ENCODE results near the gene CFDP1. TPM values are rescaled to one million over a fixed set of nuclear protein-coding genes. Genes with fewer than 3 reads are reported as not detected.

CFDP1 gene
- total and polyA plus RNA-seq, 2 of the 13 experiments (the other 11 are each of a cell fraction or from before 2014, with no cell fraction given), result 78.6 to 153 TPM

GRCh38 chr16:75464122-75464918, 31.0 kb upstream of the CFDP1 start, which contains the start of gene TMEM170A (continued):
- TF ChIP-seq TRIM22 (IDR thresholded peaks at IDR 0.05), result no peak
- no peak for TF ChIP-seq RORA (CRISPR knock-in tag; IDR thresholded peaks at IDR 0.05)
- peak; percentile 98 for TF ChIP-seq PHF8 (CRISPR knock-in tag; IDR thresholded peaks at IDR 0.05)
- no peak for TF ChIP-seq NONO (IDR thresholded peaks at IDR 0.05)
- peak; percentile 99 for TF ChIP-seq NONO (CRISPR knock-in tag; conservative IDR thresholded peaks at IDR 0.05)
- peak; percentile 92 for TF ChIP-seq ZNF335 (CRISPR knock-in tag; IDR thresholded peaks at IDR 0.05)
- TF ChIP-seq AFF4 (CRISPR knock-in tag; IDR thresholded peaks at IDR 0.05), result no peak
- no peak for TF ChIP-seq HDAC6 (IDR thresholded peaks at IDR 0.05; ENCODE audit: low read depth, low read length)
- TF ChIP-seq JUND (CRISPR knock-in tag; IDR thresholded peaks at IDR 0.05), result no peak
- TF ChIP-seq ZNF670 (CRISPR knock-in tag; IDR thresholded peaks at IDR 0.05; ENCODE audit: borderline replicate concordance), result no peak; the same call in 1 of the 2 replicates
- TF ChIP-seq SIN3A (IDR thresholded peaks at IDR 0.05; ENCODE audit: borderline replicate concordance, low read depth, low read length), result 0 out of 2 replicates have a peak, but pooled peaks have one; percentile 30
- TF ChIP-seq PRMT3 (CRISPR knock-in tag; IDR thresholded peaks at IDR 0.05; ENCODE audit: borderline replicate concordance, low read depth), result no peak; the same call in 1 of the 2 replicates
- peak; percentile 95 for TF ChIP-seq KAT8 (CRISPR knock-in tag; IDR thresholded peaks at IDR 0.05)
- TF ChIP-seq ZNF280B (CRISPR knock-in tag; IDR thresholded peaks at IDR 0.05; ENCODE audit: borderline replicate concordance), result peak; percentile 96
- no peak for TF ChIP-seq ZNF652 (CRISPR knock-in tag; IDR thresholded peaks at IDR 0.05; ENCODE audit: borderline replicate concordance, low read depth)
- TF ChIP-seq ZBTB3 (CRISPR knock-in tag; IDR thresholded peaks at IDR 0.05; ENCODE audit: borderline replicate concordance, low read depth), result peak; percentile 73; the same call in 1 of the 2 replicates
- TF ChIP-seq NR3C1 (CRISPR knock-in tag; IDR thresholded peaks at IDR 0.05), result no peak
- no peak for TF ChIP-seq ZMAT5 (CRISPR knock-in tag; IDR thresholded peaks at IDR 0.05; ENCODE audit: borderline replicate concordance, low read depth)
- TF ChIP-seq ATF1 (CRISPR knock-in tag; IDR thresholded peaks at IDR 0.05), result peak; percentile 73; the same call in 1 of the 2 replicates
- TF ChIP-seq GTF2F1 (IDR thresholded peaks at IDR 0.05; ENCODE audit: low read length), result no peak
- TF ChIP-seq MTA3 (CRISPR knock-in tag; IDR thresholded peaks at IDR 0.05), result no peak
- peak; percentile 71 for TF ChIP-seq TGIF2 (CRISPR knock-in tag; IDR thresholded peaks at IDR 0.05)
- peak; percentile 94 for TF ChIP-seq CBX5 (CRISPR knock-in tag; IDR thresholded peaks at IDR 0.05; ENCODE audit: borderline replicate concordance)
- TF ChIP-seq PHF21A (CRISPR knock-in tag; IDR thresholded peaks at IDR 0.05), result peak; percentile 93

Measured in HepG2 (cell line).